SK-N-SH treated with all-trans-retinoic acid at 6 μM for 48 hours (cell line): Measurements from ENCODE around the gene TMEM30B.

Experiments
- OSR1 ChIP-seq: fragments of 250-450 bp; sonication (Bioruptor Pico); IDR thresholded peaks from 2 replicates; pipeline ENCODE4 v1.8.0; 2022; ENCODE audit warnings: moderate library complexity, mild to moderate bottlenecking, inconsistent platforms
- POU6F1 ChIP-seq: fragments of 250-450 bp; sonication (Bioruptor Pico); IDR thresholded peaks from 2 replicates; pipeline ENCODE4 v1.8.0; 2021; ENCODE audit warnings: low read depth, mild to moderate bottlenecking, moderate library complexity, borderline replicate concordance
- RARB ChIP-seq: fragments of 250-450 bp; sonication (Bioruptor Pico); IDR thresholded peaks from 2 replicates; pipeline ENCODE4 v1.8.0; 2021; ENCODE audit warnings: mild to moderate bottlenecking, moderate library complexity
- TCF4 ChIP-seq: fragments of 250-450 bp; sonication (Bioruptor Pico); IDR thresholded peaks from 2 replicates; pipeline ENCODE4 v1.8.0; 2021; ENCODE audit warnings: mild to moderate bottlenecking, moderate library complexity, borderline replicate concordance
- TSHZ2 ChIP-seq: fragments of 250-450 bp; sonication (Bioruptor Pico); IDR thresholded peaks from 2 replicates; pipeline ENCODE4 v1.5.0; 2020; ENCODE audit warnings: mild to moderate bottlenecking, moderate library complexity
- ZFP30 ChIP-seq: fragments of 450-650 bp; formaldehyde crosslinking; IDR thresholded peaks from 2 replicates; pipeline ENCODE4 v1.5.0; 2022; ENCODE audit warnings: mild to moderate bottlenecking, moderate library complexity
- TF ChIP-seq, protein P1 (sequence below): fragments of 250-450 bp; sonication (Bioruptor Pico); IDR thresholded peaks from 2 replicates; pipeline ENCODE4 v1.8.0; 2020; ENCODE audit warnings: mild to moderate bottlenecking, moderate library complexity, borderline replicate concordance
- TF ChIP-seq, protein P2 (sequence below): fragments of 250-450 bp; sonication (Bioruptor Pico); IDR thresholded peaks from 2 replicates; pipeline ENCODE4 v1.5.1; 2020; ENCODE audit warnings: low read depth, mild to moderate bottlenecking, moderate library complexity

DNA sequence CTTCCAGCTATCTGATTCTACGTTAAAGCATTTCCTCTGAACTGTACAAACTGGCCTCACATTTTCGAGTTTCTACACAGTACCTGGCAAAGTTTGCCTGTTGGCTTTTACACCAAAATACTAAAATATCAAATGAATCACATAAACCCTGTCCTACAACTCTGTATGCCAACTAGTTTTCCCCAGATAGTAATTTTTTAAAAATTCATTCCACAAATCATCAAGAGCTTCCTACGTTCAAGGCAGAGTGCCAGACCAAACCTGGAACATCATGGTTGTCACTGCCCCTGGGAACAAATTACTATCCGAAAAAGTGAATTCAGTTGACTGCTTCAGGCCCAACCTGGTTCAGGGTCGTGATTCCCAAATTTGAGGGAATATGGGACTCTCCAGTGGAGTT is 2.1 kb downstream of the TMEM30B start:
- TF ChIP-seq TSHZ2 (CRISPR knock-in tag) (no peak), OSR1 (CRISPR knock-in tag) (no peak), POU6F1 (CRISPR knock-in tag) (no peak), ZFP30 (CRISPR knock-in tag) (no peak), RARB (CRISPR knock-in tag) (no peak), TCF4 (CRISPR knock-in tag) (no peak)
- TF ChIP-seq, protein P1, sequence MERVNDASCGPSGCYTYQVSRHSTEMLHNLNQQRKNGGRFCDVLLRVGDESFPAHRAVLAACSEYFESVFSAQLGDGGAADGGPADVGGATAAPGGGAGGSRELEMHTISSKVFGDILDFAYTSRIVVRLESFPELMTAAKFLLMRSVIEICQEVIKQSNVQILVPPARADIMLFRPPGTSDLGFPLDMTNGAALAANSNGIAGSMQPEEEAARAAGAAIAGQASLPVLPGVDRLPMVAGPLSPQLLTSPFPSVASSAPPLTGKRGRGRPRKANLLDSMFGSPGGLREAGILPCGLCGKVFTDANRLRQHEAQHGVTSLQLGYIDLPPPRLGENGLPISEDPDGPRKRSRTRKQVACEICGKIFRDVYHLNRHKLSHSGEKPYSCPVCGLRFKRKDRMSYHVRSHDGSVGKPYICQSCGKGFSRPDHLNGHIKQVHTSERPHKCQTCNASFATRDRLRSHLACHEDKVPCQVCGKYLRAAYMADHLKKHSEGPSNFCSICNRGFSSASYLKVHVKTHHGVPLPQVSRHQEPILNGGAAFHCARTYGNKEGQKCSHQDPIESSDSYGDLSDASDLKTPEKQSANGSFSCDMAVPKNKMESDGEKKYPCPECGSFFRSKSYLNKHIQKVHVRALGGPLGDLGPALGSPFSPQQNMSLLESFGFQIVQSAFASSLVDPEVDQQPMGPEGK (CRISPR knock-in tag) = no peak
- TF ChIP-seq, protein P2, sequence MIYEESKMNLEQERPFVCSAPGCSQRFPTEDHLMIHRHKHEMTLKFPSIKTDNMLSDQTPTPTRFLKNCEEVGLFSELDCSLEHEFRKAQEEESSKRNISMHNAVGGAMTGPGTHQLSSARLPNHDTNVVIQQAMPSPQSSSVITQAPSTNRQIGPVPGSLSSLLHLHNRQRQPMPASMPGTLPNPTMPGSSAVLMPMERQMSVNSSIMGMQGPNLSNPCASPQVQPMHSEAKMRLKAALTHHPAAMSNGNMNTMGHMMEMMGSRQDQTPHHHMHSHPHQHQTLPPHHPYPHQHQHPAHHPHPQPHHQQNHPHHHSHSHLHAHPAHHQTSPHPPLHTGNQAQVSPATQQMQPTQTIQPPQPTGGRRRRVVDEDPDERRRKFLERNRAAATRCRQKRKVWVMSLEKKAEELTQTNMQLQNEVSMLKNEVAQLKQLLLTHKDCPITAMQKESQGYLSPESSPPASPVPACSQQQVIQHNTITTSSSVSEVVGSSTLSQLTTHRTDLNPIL (CRISPR knock-in tag) = no peak
